Glomerular visceral epithelial cell (primary cell): ENCODE measurements around the gene NEK7.

Experiments
- DNase-seq: peaks from one replicate; pipeline ENCODE4 v3.0.0-alpha.2; 2016; ENCODE audit errors: extremely low spot score

NEK7 gene

DNA sequence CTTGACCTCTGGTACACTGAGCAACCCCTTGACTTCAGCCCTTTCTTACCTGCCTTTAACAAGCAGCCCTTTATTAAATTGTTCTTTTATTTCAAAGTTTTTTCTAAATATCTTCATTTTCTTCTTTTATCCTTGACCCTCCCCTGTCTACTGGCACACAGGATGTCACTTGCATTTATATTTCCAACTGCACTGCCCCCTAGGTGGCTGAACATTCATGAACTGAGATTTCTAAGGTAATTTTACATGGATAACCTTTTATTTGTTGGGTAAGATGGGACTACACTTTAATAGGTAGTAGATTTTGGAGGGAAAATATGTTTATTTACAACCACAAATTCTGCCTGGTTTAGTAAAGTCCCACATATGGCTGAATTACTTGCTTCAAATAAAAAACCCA is 193.7 kb downstream of the NEK7 start:
- DNase-seq, result no peak

DNA sequence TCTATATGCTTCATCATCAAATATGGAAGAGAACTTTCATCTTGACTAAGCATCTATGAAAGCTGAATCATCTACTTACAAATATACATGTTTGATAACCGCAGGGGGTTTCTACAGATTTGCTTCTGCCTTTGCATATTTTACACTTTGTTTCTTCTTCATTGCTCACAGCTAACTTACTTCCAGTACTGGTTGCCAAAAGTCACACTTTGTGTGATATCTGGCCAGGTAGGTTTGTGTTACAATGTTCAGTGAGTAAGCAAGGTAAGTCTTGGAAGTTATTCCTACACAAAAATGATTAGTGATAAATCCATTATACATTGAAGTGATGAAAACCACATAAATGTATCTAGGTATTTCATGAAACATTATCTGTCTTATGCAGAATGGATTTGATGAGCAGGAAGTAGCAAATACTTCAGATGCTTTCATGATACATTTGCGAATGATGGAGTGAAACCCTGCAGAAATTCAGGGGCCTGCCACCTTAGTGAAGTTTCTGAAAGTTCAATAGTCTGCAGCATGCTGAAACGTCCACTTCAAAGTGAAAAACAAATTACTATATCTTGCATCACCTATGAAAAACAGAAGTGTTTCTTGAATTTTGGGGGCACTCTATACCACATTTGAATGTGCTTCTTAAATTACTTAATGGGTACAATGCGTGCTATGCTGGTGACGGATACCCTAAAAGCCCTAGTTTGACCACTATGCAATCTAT is 196.3 kb downstream of the NEK7 start:
- DNase-seq, result no peak

DNA sequence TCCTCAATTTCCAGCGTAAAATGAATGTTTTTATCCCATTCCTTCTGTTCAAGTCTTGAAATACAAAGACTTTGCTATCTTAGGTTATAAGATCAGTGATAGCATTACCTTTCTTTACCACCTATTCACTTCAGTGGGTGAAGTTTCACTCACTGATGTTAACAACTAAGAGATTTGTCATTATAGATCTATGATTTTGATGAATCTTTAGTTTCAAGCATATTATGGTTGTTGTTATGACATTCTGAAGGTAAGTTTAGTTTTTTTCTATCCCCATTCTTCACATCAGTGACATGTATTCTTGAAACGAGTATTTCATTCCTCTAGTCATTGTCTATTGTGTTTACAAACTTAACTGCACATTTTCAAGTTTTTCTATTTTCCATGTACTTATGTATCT is 201.1 kb downstream of the NEK7 start:
- DNase-seq, result no peak

DNA sequence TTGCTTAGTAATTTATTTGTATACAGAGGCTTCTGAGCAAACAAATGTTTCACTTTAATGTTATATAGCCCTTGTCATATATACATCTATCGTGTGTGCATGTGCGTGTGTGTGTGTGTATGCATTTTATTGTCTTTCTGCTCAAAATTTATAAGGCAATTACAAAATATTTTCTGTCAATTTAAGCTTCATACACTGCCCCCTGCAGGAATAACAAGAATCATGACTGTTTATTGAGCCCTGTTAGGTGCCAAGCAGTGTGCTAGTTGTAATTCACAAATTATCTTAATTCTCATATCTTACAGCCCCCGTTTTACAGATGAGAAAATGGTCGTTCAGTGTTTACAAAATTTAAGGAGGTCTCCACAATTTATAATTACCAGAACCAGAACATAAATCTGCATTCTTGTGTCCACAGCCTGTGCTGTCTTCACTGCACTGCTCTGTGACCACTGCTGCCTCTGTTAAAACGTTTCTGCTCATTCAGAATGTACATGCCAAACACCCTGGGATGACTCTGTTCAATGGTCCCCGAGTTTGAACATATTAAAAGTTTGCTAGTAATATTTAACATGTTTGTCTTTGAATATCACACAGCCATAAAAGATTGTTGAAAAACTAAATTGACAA is 202.3 kb downstream of the NEK7 start:
- no peak for DNase-seq

DNA sequence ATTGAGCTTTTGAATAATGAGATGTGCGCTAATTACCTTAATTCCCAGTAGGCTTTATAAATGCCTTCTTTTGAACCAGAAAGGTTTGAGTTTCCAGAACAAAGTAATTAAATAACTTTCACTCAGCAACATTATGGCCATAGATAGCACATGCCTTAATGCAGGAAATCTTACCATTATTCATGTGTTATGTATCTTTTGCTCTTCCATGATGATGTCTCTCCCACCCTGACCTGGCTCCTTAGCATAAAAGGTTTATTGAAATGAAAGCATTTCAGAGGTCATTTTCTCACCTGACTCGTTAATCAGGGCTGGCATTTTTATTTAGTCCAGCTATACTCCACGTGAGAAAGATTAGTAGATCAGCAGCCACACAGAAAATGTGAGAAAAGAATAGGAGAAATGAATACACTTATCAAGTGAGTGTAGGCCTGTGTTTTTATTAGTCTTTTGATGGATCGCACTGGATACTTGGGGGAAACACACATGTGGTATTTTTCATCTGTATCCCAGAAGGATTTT is 203.5 kb downstream of the NEK7 start:
- no peak for DNase-seq

DNA sequence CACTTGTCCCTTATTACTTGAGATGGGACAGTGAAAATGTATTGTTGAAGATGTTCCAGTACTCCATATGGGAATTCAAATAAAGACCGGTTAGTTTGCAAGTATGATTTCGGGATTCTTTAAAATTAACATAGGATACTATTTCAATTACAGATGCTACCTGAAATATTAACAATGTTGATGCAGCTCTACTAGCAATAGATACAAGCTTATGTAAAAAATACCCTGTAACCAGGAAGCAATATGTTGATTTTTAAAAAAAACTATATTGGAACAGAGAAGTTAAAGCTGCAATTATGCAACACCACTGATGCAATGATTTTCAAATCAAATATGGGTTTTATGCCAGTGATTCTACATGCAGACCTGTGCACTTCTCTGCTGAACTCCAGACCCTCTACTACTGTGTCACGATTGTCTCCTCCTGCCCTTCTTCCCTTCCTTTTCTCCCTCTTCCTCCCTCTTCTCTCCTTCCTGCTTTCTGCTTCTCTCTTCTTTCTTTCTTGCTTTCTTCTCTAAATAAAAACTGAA is 204.5 kb downstream of the NEK7 start:
- DNase-seq, result no peak

DNA sequence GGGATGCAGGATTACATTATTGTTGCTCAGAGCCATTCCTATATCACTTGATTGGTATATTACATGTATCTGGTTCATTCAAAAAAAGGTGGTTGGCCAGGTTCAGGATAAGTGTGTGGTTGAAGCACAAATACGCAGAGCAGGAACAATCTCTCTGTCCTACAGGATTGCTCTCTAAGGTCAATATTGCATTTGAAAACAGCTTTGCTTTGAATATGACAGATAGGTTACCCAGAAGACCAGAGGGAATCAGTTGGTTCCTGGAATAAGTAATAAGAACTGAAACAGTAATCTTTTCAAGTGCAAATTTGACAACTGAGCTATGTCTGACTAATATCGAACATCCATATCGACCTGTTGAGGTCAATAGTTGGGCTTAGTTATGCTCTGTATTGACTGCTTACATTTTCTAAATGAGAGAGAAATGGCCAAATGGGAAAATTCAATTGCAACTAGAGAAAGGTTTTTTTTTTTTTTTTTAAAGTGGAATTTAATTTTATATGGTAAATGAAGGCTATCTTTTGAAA is 206.9 kb downstream of the NEK7 start:
- DNase-seq, result no peak

DNA sequence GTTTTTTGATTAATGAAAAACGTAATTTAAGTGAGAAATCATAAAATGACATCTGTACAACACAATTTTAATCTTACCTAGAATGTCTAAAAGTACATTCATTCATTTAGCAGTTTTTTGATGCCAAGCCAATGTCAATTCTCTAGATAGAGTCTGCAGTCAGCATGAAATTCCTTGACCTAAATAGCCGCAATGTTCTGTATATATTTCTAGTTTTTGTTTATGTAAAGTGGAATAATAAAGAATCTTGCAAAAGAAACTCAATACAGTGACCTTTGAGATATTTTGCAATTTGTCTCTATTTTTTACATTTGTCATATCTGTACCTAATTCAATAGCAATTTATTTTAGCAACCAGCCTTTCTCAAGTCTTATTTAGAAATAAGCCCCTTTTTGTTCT is 207.7 kb downstream of the NEK7 start:
- no peak for DNase-seq

DNA sequence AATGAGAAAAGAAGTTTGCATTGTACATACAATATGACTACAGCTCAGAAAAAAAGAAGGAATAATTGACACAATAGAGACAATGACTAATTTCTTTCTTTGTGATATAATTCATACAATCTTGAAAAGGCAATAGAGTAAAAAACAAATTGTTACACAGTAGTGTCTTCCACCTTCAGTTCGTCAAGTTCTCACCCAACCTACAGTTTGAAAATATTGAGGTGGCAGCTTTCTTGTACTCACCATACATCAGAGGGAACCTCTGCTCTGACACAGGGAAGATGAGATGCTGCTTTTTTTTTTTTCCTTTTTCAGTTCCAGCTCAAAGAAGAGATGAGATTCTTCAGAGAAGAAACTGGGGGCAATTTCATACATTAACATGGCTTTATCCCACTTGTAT is 210.5 kb downstream of the NEK7 start:
- no peak for DNase-seq

DNA sequence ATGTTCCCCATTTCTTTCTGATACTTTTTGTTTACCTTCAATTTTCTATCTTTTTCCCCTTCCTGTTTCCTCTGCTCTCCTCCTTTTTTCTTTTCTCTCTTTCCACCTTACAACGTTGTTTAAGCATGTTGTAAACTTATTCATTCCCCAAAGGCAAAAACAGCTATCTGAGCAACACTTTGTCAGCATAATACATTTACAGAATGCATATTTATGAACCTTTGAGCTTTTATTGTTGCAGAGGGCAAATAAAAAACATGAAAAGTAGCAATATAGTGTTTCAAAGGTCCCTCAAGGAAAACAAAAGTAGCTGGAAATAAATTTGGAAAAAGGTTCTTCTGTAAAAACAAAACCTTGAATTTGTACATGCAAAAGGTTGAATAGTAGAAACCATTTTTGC is 214.2 kb downstream of the NEK7 start:
- no peak for DNase-seq
